GM12891 (cell line): ENCODE data around the gene AMMECR1.

Experiments used
- DNase-seq: peaks from one replicate; pipeline ENCODE4 v3.0.0; 2011; ENCODE audit warnings: low spot score; ENCODE audit not compliant: insufficient read length
- FAIRE-seq: peaks from 2 replicates; lab custom pipeline; 2011; peaks lifted over from hg19 to GRCh38; lab: Jason Lieb, UNC
- PAX5 ChIP-seq: IDR thresholded peaks from 2 replicates; pipeline ENCODE4 v1.6.1; 2011; ENCODE audit warnings: low read length, moderate library complexity, mild to moderate bottlenecking; ENCODE audit not compliant: insufficient read depth, severe bottlenecking
- POLR2A ChIP-seq: IDR thresholded peaks from 2 replicates; pipeline ENCODE4 v1.6.1; 2011; ENCODE audit warnings: low read depth, low read length, control low read depth
- POLR2AphosphoS5 ChIP-seq: IDR thresholded peaks from 2 replicates; pipeline ENCODE4 v1.6.1; 2011; ENCODE audit warnings: low read depth, low read length, control low read depth
- POU2F2 ChIP-seq: IDR thresholded peaks from 2 replicates; pipeline ENCODE4 v1.6.1; 2011; ENCODE audit warnings: low read depth, mild to moderate bottlenecking, control low read depth, low read length, moderate library complexity
- SPI1 ChIP-seq: IDR thresholded peaks from 2 replicates; pipeline ENCODE4 v1.6.1; 2011; ENCODE audit warnings: low read depth, low read length, control low read depth
- TAF1 ChIP-seq: IDR thresholded peaks from 2 replicates; pipeline ENCODE4 v1.6.1; 2011; ENCODE audit warnings: low read depth, low read length, control low read depth

The AMMECR1 gene

DNA sequence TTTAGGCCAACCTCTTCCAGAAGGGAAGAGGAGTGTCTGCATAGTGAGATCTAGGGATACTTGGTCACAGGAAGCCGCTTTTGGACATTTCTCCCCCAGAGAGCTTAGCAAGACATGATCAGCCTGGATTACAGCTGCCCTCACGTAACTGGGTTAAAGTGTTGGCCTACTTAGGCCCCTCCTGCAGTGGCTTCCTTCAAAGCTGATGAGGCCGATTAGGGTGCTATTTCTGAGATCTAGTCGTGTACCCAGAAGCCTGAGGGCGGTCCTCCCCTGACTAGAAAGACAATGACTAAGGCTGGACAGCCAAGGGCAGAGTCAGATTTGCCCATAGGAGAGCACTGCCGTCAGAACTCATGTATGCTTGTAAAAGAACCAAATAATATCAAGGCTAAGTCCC, 135.0 kb downstream of the AMMECR1 start:
- TF ChIP-seq PAX5 (no peak), TAF1 (no peak)
- FAIRE-seq (no peak), DNase-seq (no peak)

DNA sequence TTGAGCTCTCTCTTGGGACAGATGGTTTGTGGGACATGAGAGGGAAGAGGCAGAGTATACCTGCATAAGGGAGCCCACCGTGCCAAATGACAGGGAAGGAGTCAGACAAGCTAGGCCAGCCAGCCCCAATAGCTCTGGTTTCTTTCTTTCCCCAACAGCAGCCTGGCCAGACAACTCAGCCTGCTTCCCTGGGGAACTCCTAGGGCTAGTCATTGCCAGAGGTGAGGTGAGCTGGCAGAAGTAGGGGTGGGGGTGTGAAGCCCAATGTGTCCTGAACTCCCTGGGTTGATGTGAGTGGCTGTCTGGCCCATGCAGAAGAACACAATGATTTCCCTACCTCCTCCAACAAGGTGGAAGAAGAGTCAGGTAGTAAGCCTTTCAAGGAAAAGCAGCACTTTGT, 135.5 kb downstream of the AMMECR1 start:
- no peak for DNase-seq
- no peak for FAIRE-seq
- no peak for TF ChIP-seq TAF1
- no peak for TF ChIP-seq POU2F2
- TF ChIP-seq POLR2AphosphoS5, result no peak
- no peak for TF ChIP-seq SPI1
- no peak for TF ChIP-seq PAX5
- no peak for TF ChIP-seq POLR2A

DNA sequence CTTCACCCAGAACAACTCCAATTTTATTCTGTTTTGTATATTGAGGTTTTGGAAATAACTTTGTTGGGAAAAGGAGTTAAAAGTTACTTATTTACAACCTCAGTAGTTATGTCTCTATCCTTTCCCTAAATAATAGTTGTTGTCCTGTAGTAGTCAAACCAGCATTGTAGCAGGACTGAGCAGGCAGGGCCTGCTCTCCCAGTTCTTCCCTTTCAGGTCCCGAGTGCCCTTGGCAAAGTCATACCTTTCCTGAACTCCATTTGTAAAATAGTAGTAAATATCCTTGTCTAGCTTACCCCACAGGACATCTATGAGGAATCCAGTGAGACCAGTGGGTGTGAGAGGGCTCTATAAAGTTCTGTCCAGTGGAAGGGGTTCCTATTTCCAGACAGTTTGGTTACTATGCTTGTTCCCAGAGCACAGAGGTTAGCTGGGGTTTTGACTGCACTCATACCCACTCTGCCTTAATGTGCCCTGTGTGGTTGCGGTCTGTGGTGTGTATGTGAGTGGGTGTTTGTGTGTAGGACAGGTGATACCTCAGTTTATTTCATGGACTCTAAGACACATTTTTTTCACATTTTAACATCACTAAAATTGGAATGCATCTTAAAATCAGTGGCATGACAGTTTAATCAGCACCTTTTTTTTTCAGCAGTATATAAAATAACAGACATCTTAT, 136.3 kb downstream of the AMMECR1 start:
- FAIRE-seq (no peak), DNase-seq (no peak)
- TF ChIP-seq PAX5 (no peak), TAF1 (no peak), POLR2A (no peak), SPI1 (no peak), POLR2AphosphoS5 (no peak), POU2F2 (no peak)

DNA sequence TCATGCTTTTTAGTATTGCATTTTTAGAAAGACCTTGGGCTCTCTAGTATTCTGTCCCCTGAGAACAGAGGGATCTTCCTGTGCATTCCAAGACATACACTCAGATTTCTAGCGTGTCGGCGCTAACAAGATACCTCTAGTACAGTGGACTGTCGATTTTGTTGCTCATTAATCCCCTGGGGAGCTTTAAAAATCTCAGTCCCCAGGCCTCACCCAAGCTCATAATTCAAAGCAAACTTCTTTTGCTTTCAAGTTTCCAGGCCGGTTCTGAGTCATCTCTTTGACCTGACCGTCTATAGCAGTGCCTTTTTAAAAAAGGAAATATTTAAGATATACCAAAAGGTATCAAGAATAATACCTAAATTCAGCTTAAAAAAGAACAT, 137.0 kb downstream of the AMMECR1 start:
- TF ChIP-seq POLR2AphosphoS5 (no peak), POU2F2 (no peak), POLR2A (no peak), TAF1 (no peak)
- FAIRE-seq (no peak), DNase-seq (no peak)

DNA sequence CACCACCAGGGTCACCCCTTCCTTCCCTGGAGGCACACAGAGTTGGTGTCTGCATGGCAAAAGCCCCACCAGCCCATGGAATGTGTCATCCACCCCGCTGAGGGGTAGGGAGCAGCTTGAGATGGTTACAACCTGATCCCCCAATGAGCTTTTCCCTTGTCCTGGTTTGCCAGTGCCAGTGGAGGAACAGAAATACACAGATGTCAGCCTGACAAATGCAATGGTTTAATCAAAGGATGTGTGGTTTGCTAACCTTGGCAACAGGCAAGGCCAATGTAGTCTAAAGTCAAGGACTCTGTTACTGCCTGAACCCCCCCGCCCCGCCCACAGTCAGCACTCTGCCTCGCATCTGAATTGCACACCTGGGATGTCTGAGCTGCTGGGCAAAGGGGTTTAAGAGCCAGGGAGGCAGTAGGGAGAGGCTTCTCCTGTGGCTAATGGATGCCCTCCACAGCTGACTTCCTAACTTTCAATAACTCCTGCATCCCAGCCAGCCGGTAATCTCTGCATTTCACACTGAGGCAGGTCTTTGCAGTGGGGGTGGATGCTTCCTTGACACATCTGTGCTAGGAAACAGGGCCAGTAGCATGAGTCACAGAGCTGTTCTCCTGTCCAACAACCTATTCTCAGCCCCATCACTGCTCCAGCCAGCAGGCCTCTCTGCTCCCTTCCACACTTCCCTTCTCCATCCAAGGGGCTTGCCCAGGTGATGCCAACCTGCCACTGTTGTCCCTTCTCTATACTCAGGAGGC, 137.5 kb downstream of the AMMECR1 start:
- no peak for TF ChIP-seq POLR2AphosphoS5
- no peak for TF ChIP-seq POU2F2
- TF ChIP-seq PAX5, result no peak
- TF ChIP-seq TAF1, result no peak
- TF ChIP-seq SPI1, result no peak
- no peak for TF ChIP-seq POLR2A
- FAIRE-seq (peak; percentile 78), DNase-seq (no peak)

DNA sequence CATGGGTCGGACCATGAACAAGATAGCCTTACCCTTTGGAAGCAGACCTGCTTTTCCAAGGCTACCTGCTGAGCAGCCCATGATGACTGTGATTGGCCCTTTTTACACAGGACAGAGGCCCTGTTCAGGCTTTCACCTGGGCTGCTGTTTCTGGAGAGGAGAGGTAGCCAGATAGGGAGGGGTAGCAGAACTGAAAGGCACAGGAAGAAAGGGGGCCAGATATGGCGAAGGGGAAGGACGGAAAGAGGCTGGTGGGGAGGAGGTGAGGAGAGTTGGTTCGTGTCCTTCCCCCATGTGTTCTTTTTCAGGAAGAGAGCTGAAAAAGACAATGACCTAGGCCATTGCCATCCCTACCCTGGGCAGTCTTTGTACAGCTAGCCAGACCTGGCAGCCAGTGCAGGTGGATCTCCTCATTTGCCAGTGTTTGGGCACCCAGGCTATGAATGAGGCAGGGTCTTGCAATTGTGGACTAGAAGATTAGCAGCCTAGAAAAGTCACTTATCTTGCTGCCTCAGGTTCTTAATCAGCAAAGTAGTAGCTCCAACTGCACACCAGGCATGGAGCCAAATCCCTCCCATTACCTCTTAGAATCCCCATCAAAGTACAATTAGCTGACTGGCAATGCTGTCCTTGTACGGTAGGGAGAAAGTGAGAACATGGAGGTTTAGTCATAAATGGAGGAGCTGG, 139.6 kb downstream of the AMMECR1 start:
- FAIRE-seq (peak; percentile 26), DNase-seq (no peak)
- no peak for TF ChIP-seq POLR2AphosphoS5
- no peak for TF ChIP-seq POU2F2
- TF ChIP-seq POLR2A, result no peak
- no peak for TF ChIP-seq PAX5
- no peak for TF ChIP-seq TAF1
- TF ChIP-seq SPI1, result no peak

DNA sequence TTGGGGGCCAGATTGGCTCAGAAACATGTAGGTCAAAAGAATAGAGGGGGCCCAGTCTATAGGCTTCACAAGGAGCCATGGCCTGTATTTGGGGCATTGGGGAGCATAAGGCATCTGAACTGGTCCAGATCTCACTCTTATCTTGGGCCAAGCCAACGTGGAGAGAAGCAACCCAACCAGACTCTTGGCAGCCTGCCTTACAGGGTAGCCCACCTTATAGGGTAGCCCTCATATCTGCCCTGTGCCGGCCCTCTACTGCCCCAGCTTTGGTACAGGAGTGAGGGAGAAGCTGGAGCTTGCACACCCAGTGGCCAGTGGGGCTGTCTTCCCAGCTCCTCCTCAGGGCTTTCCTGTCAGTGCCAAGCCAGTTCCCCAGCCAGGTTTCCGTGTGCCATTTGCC, 142.2 kb downstream of the AMMECR1 start:
- FAIRE-seq (no peak), DNase-seq (no peak)
- TF ChIP-seq TAF1 (no peak), POLR2AphosphoS5 (no peak), SPI1 (no peak), POLR2A (no peak), PAX5 (no peak), POU2F2 (no peak)

DNA sequence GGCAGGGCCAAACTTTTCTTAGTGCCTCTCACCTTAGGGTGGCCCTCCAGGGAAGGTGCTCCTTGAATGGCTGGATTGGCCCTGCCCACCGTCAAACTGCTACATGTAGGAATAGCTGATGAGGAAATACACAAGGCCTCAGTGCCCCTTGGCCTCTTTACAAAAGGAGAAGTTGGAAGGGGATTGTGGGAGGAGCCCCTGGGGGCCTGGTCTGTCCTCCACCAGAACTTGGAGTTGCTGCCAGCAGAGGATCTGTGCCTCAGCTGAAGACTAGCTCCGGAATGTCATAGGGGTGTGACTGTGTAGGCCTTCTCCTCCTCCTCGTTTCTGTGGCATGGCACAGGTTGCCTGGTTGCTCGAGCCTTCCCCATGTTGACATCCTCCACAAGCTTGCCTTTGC, 142.7 kb downstream of the AMMECR1 start:
- TF ChIP-seq POLR2A (no peak), POU2F2 (no peak), PAX5 (no peak), SPI1 (no peak)
- no peak for DNase-seq
- no peak for FAIRE-seq

DNA sequence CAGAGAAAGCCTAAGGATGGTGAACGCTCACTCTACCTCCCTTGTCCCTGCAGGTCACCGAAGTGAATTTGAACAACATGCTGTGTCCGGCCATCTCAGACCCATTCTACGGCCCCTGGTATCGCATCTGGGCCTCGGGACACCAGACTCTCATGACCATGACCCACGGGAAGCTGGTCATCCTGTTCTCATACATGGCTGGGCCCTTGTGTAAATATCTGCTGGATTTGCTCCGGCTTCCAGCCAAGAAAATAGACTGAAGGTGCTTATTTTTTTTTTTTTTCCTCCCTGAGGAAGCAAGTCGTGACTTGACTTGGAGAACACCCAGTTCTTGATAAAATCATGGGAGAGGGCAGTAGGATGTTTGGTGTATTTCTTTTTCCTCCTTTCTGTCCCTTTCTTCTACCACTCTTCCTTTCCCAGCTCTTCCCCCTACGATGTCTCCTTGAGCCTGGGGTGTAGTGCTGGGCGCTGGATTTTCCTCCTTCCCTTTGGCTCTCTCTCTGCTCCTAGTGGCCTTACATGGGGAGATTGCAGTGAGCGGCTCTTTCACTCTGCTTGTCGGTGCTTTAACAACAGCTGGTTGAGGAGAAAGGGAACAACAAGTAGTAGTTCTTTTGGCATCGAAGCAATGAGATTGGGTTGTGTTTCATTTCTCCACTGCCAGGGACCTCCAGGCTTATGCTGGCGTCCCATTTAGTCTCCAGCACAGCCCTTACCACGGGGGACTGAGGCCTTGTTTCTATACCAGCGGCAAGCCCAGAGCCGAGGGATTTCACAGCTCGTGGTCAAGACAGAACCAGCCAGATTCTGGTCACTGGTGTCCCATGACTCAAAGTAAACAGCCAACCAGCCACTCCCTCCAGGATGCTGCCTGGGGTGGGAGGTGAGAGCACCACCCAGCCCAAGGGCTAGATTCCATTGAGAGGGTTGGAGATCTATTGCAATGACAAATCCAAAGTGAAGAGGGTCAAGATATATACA, 144.4 kb downstream of the AMMECR1 start:
- FAIRE-seq (peak; percentile 79), DNase-seq (no peak)
- TF ChIP-seq SPI1 (no peak), PAX5 (no peak), TAF1 (no peak), POLR2AphosphoS5 (no peak), POU2F2 (no peak), POLR2A (no peak)

DNA sequence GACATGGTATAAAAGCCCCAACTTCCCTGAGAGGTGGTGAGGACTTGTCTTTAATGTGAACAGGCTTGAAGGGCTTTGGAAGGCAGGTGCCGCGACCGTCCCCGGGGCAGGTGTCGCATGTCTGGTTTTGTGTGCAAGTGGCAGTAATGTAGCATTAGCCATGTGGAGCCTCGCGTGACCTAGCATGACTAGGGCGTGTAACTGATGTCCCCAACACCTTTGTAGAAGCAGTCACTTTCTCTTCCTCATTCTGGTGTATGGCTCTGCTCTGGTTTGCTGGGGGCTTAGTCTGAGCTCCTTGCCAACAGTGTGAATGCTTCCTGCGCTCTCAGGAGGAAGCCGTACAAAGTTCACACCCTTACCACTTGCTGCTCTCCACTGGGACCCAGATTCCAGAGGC, 145.7 kb downstream of the AMMECR1 start:
- FAIRE-seq, result peak; percentile 100
- TF ChIP-seq SPI1, result peak; percentile 96
- no peak for TF ChIP-seq POU2F2

More for the DNA sequence above, 145.7 kb downstream of the AMMECR1 start:
- peak; percentile 42 for DNase-seq
